Hepatocyte (in vitro differentiated cells): ENCODE data around the gene SEC24D. TPM values are rescaled to one million over a fixed set of nuclear protein-coding genes. Genes with fewer than 3 reads are reported as not detected.
A peak's percentile ranks its signal among the peaks of the same experiment; 100 is the strongest.

Source experiments
- DNase-seq: peaks from one replicate; pipeline ENCODE4 v3.0.0-alpha.2; 2016; ENCODE audit warnings: low spot score
- H2AFZ ChIP-seq: fragments of 200-600 bp; sonication (generic); 2 replicates; pipeline ENCODE4 v1.6.0; 2016; ENCODE audit warnings: antibody characterized with exemption, mild to moderate bottlenecking
- H3K27ac ChIP-seq: fragments of 200-600 bp; sonication (generic); 2 replicates; pipeline ENCODE4 v1.5.1; 2016; ENCODE audit warnings: mild to moderate bottlenecking
- H3K27me3 ChIP-seq: fragments of 200-600 bp; sonication (generic); 2 replicates; pipeline ENCODE4 v1.6.1; 2016
- H3K36me3 ChIP-seq: fragments of 200-600 bp; sonication (generic); replicated peaks from 2 replicates; pipeline ENCODE4 v1.5.1; 2016; ENCODE audit warnings: low read depth; ENCODE audit not compliant: insufficient read depth
- H3K4me1 ChIP-seq: fragments of 200-600 bp; sonication (generic); 2 replicates; pipeline ENCODE4 v1.5.1; 2016; ENCODE audit warnings: mild to moderate bottlenecking, moderate library complexity; ENCODE audit not compliant: insufficient read depth
- H3K4me2 ChIP-seq: fragments of 200-600 bp; sonication (generic); 2 replicates; pipeline ENCODE4 v1.6.0; 2016
- H3K4me3 ChIP-seq: fragments of 200-600 bp; sonication (generic); 2 replicates; pipeline ENCODE4 v1.5.1; 2016; ENCODE audit warnings: mild to moderate bottlenecking
- H3K79me2 ChIP-seq: fragments of 200-600 bp; sonication (generic); 2 replicates; pipeline ENCODE4 v1.6.0; 2017; ENCODE audit warnings: mild to moderate bottlenecking
- H3K9me2 ChIP-seq: fragments of 200-600 bp; sonication (generic); replicated peaks from 2 replicates; pipeline ENCODE4 v1.6.0; 2017; ENCODE audit warnings: mild to moderate bottlenecking; ENCODE audit not compliant: insufficient read depth
- H3K9me3 ChIP-seq: fragments of 200-600 bp; sonication (generic); 2 replicates; pipeline ENCODE4 v1.5.1; 2016; ENCODE audit warnings: low read depth, mild to moderate bottlenecking
- H4K20me1 ChIP-seq: fragments of 200-600 bp; sonication (generic); 2 replicates; pipeline ENCODE4 v1.6.0; 2016; ENCODE audit warnings: mild to moderate bottlenecking; ENCODE audit not compliant: insufficient read depth, poor library complexity, severe bottlenecking
- CTCF ChIP-seq: fragments of 200-600 bp; sonication (generic); IDR thresholded peaks from 2 replicates; pipeline ENCODE4 v1.5.1; 2016; ENCODE audit warnings: antibody characterized with exemption, mild to moderate bottlenecking; ENCODE audit not compliant: poor library complexity
- EZH2 ChIP-seq: fragments of 200-600 bp; sonication (generic); IDR thresholded peaks from 2 replicates; pipeline ENCODE4 v1.6.1; 2016; ENCODE audit warnings: antibody characterized with exemption, mild to moderate bottlenecking, borderline replicate concordance
- EZH2phosphoT487 ChIP-seq: fragments of 200-600 bp; sonication (generic); IDR thresholded peaks from one replicate; pipeline ENCODE4 v1.6.1; 2018; ENCODE audit warnings: antibody characterized with exemption, mild to moderate bottlenecking, low read depth, moderate library complexity; ENCODE audit not compliant: unreplicated experiment, severe bottlenecking
- WGBS: methylation state at CpG from one replicate; pipeline ENCODE4 v1.1.6; 2016; ENCODE audit warnings: low lambda C conversion rate; ENCODE audit errors: missing lambda C conversion rate; 5-methylcytosine and 5-hydroxymethylcytosine counted together
- polyA plus RNA-seq: library from polyadenylated mRNA; unstranded; fragments of >200 nt; fragmentation: Nextera tagmentation; extraction: Ambion mirVana; gene quantifications from 2 replicates; pipeline ENCODE4 v1.2.1, GENCODE V29; 2016
- total RNA-seq: library from RNA; depleted of rRNA; stranded (reverse); fragments of >200 nt; gene quantifications from 2 replicates; pipeline ENCODE4 v1.2.3, GENCODE V29; 2014

SEC24D gene
- total and polyA plus RNA-seq, 2 experiments from 2014 or later: 81.9 to 97.4 TPM

- Histone ChIP-seq H3K36me3 (peaks cover 6% of the 10 kb centered on the region), H3K9me2 (no peaks in the 10 kb centered on the region), H3K4me3 (peak overlapping the region; percentile 84), H3K79me2 (peaks cover 65% of the 10 kb centered on the region), H3K4me1 (peaks cover 22% of the 10 kb centered on the region), H3K4me2 (peak overlapping the region; percentile 75), H3K27ac (peak overlapping the region; percentile 99), H3K9me3 (no peaks in the 10 kb centered on the region), H3K27me3 (no peaks in the 10 kb centered on the region), H4K20me1 (peaks cover 56% of the 10 kb centered on the region), H2AFZ (no peak overlapping the region)
- TF ChIP-seq EZH2: no peak
- WGBS: 86% methylated on average over 5 of the region's 5 CpGs
- no peak for DNase-seq
These were observed 2.6 kb downstream of the SEC24D start for GRCh38 chr4:118833192-118833820.

DNA sequence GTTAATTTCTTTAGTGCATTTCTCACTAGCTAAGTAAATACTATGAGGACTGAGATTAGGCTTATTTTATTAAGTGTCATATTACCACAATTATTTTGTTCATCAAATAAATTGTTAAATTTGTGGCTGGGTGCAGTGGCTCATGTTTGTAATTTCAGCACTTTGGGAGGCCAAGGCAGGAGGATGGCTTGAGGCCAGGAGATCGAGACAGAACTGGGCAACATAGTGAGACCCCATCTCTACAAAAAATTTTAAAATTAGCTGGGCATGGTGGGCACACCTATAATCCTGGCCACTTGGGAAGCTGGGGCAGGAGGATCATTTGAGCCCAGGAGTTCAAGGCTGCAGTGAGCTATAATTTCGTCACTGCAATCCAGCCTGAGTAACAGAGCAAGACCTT is 6.8 kb downstream of the SEC24D start:
- H3K4me2 ChIP-seq: no peak overlapping the region
- 97% methylated on average over 2 of the region's 2 CpGs for WGBS
- H2AFZ ChIP-seq: no peak overlapping the region
- H3K36me3 ChIP-seq: peaks cover 6% of the 10 kb centered on the region
- no peaks in the 10 kb centered on the region for H3K9me3 ChIP-seq
- no peak overlapping the region for H3K27ac ChIP-seq
- no peak for DNase-seq
- H3K4me3 ChIP-seq: no peak overlapping the region
- H3K9me2 ChIP-seq: no peaks in the 10 kb centered on the region
- H4K20me1 ChIP-seq: peaks cover 95% of the 10 kb centered on the region
- H3K79me2 ChIP-seq: peaks cover 100% of the 10 kb centered on the region
- H3K4me1 ChIP-seq: peaks cover 15% of the 10 kb centered on the region
- H3K27me3 ChIP-seq: no peaks in the 10 kb centered on the region
- TF ChIP-seq EZH2 (no peak), CTCF (no peak), EZH2phosphoT487 (no peak)

DNA sequence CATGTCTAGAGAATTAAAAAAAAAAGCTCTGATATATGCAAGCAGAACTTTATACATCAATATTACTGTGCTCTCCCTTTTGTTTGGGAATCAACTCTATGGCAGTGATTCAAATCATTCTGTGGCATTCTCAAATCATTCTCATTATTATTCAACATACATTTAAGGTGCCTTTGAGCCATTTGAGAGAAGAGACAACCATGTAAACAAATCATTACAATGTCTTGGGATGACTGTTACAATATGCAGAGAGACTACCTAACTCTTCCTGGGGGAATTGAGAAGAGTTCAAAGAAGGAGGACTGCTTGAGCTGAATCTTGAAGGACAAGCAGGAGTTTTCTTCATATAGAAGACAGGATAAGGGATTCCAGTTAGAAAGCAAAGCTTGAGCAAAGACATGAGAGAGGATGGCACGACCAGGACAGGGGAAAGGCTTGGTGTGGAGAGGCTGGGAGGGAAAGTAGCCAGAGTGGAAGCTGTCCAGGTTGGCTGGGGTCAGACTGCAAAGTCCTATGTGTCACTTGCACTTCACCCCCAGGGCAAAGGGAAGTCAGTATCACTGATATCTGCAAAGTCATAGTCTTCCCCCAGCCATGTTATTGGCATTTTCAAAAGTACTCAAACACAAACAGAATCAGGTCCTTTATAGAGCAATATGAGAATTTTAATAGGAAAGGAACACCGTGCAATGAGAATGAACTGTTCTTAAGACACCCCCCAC is 9.0 kb downstream of the SEC24D start:
- no peak overlapping the region for H2AFZ ChIP-seq
- H3K27me3 ChIP-seq: no peaks in the 10 kb centered on the region
- peak overlapping the region; percentile 43 for H3K4me2 ChIP-seq
- peak overlapping the region; percentile 32 for H3K27ac ChIP-seq
- H3K79me2 ChIP-seq: peaks cover 95% of the 10 kb centered on the region
- WGBS: 63% methylated on average over 2 of the region's 2 CpGs
- TF ChIP-seq CTCF (no peak), EZH2 (no peak), EZH2phosphoT487 (no peak)
- no peaks in the 10 kb centered on the region for H3K9me3 ChIP-seq
- H3K9me2 ChIP-seq: no peaks in the 10 kb centered on the region
- no peaks in the 10 kb centered on the region for H3K4me1 ChIP-seq
- H3K36me3 ChIP-seq: no peaks in the 10 kb centered on the region
- H4K20me1 ChIP-seq: peaks cover 86% of the 10 kb centered on the region
- H3K4me3 ChIP-seq: no peak overlapping the region
- DNase-seq: no peak

- Histone ChIP-seq H3K4me2 (peak overlapping the region; percentile 28), H3K36me3 (no peaks in the 10 kb centered on the region)
- 91% methylated on average over 3 of the region's 3 CpGs for WGBS
These were observed 10.1 kb downstream of the SEC24D start for GRCh38 chr4:118825799-118826198.

More at GRCh38 chr4:118825799-118826198, 10.1 kb downstream of the SEC24D start:
- Histone ChIP-seq H3K4me3 (no peak overlapping the region), H3K27ac (no peak overlapping the region), H3K79me2 (peaks cover 90% of the 10 kb centered on the region), H2AFZ (no peak overlapping the region), H3K27me3 (no peaks in the 10 kb centered on the region), H3K4me1 (no peaks in the 10 kb centered on the region), H4K20me1 (peaks cover 79% of the 10 kb centered on the region), H3K9me2 (no peaks in the 10 kb centered on the region), H3K9me3 (no peaks in the 10 kb centered on the region)
- no peak for TF ChIP-seq EZH2
- no peak for TF ChIP-seq CTCF
- no peak for TF ChIP-seq EZH2phosphoT487
- DNase-seq: no peak
